Transverse colon (tissue), 4 donors: ENCODE measurements around the gene TREM2. TPM values are rescaled to one million over a fixed set of nuclear protein-coding genes. Genes with fewer than 3 reads are reported as not detected.

Source experiments
- DNase-seq: peaks from one replicate; pipeline ENCODE4 v3.0.0-alpha.2; 2019
- H3K27ac ChIP-seq, 4 donors: fragments of 200-600 bp; sonication (generic); 2 replicates each; pipeline ENCODE4 v1.5.1; 2016 to 2018; ENCODE audit warnings: inconsistent platforms in 4 of 4
- H3K27me3 ChIP-seq: fragments of 200-600 bp; sonication (generic); 2 replicates; pipeline ENCODE4 v1.5.1; 2017; ENCODE audit warnings: inconsistent platforms
- H3K36me3 ChIP-seq, 4 donors: fragments of 200-600 bp; sonication (generic); 2 replicates each; pipeline ENCODE4 v1.5.1; 2017 to 2019; ENCODE audit warnings: inconsistent platforms in 4 of 4
- H3K4me1 ChIP-seq, 4 donors: fragments of 200-600 bp; sonication (generic); 2 replicates each; pipeline ENCODE4 v1.5.1; 2017 to 2020; ENCODE audit warnings: inconsistent platforms in 4 of 4
- H3K4me3 ChIP-seq, 4 donors: fragments of 200-600 bp; sonication (generic); 1 replicate in 1 of 4; 2 replicates in 3 of 4; pipeline versions ENCODE4 v1.5.1 to v1.6.1; 2017 to 2019; ENCODE audit warnings: inconsistent platforms in 4 of 4
- H3K9me3 ChIP-seq, 2 donors: fragments of 200-600 bp; sonication (generic); 2 replicates each; pipeline ENCODE4 v1.5.1; 2017 to 2019; ENCODE audit warnings: inconsistent platforms in 2 of 2
- CTCF ChIP-seq, 5 experiments: fragments of 200-600 bp in 3 of 5; fragments of 450-650 bp in 2 of 5; sonication (generic) in 3 of 5; IDR thresholded peaks; 1 replicate in 2 of 5; 2 replicates in 3 of 5; pipeline ENCODE4 v1.5.1; 2016 to 2017; ENCODE audit warnings: antibody characterized with exemption in 5 of 5, inconsistent platforms in 3 of 5, mild to moderate bottlenecking in 2 of 5, moderate library complexity in 1 of 5
- EP300 ChIP-seq: sonication (generic); formaldehyde crosslinking; IDR thresholded peaks from one replicate; pipeline ENCODE4 v1.6.1; 2017; ENCODE audit warnings: antibody characterized with exemption, low read depth
- POLR2A ChIP-seq: fragments of 450-650 bp; IDR thresholded peaks from one replicate; pipeline ENCODE4 v1.6.1; 2016; ENCODE audit warnings: antibody characterized with exemption, mild to moderate bottlenecking, moderate library complexity
- POLR2AphosphoS5 ChIP-seq, 3 donors: sonication (generic); formaldehyde crosslinking; IDR thresholded peaks; one replicate each; pipeline ENCODE4 v1.6.1; 2016; ENCODE audit warnings: antibody characterized with exemption in 3 of 3
- WGBS, 2 donors: methylation state at CpG; one replicate each; pipeline ENCODE4 v1.1.5; 2018; ENCODE audit warnings: low coverage in 1 of 2; 5-methylcytosine and 5-hydroxymethylcytosine counted together
- in situ Hi-C, 4 donors: fragments of 200-750 bp; cut with MboI; loops; one replicate each; pipeline versions ENCODE4 v1.15.0 to v1.15.1; 2017; ENCODE audit warnings: low sequenced_read_pairs in 3 of 4, low pct_ligation_motif_present in 1 of 4, low pct_unique_long_range_greater_than_20kb in 1 of 4
- intact Hi-C: fragments of 100-400 bp; cut with DNase I; formaldehyde crosslinking; loops from one replicate; pipeline ENCODE4 v1.15.1; 2023; ENCODE audit warnings: low total_unique reads
- total RNA-seq, 4 donors: library from RNA; depleted of rRNA; stranded (reverse); fragments of >200 nt; gene quantifications; one replicate each; pipeline ENCODE4 v1.1.0, GENCODE V29; 2016

Gene TREM2
- total RNA-seq, 4 donors from 2014 or later, result 1.5 TPM; not detected in 3

- Histone ChIP-seq H3K27ac (no peak overlapping the region), H3K27me3 (no peaks in the 10 kb centered on the region), H3K36me3 (no peaks in the 10 kb centered on the region), H3K4me1 (no peaks in the 10 kb centered on the region), H3K9me3 (no peaks in the 10 kb centered on the region), H3K4me3 (no peak overlapping the region)
- 79% methylated on average over 10 of the region's 10 CpGs; no CpG with 5 or more reads in 1 of the 2 donors for WGBS, 2 donors
- DNase-seq, result no peak
- in situ Hi-C loops, result no loop called here
- intact Hi-C loops, result no loop called here
- TF ChIP-seq EP300 (no peak), POLR2A (no peak), CTCF (IDR thresholded peaks at IDR 0.05) (no peak)
Observed at GRCh38 chr6:41186031-41186562, 23.2 kb upstream of the TREM2 start.

- TF ChIP-seq CTCF (IDR thresholded peaks at IDR 0.05) (no peak), EP300 (no peak), POLR2AphosphoS5 (IDR thresholded peaks at IDR 0.05) (no peak), POLR2A (no peak)
- Histone ChIP-seq H3K27me3 (no peaks in the 10 kb centered on the region), H3K4me1 (no peaks in the 10 kb centered on the region), H3K9me3 (no peaks in the 10 kb centered on the region), H3K36me3 (no peaks in the 10 kb centered on the region), H3K27ac (no peak overlapping the region), H3K4me3 (no peak overlapping the region)
- WGBS, 2 donors, result 81 to 82% methylated on average over 3 to 7 of the region's 7 CpGs
- in situ Hi-C loops (no loop called here), intact Hi-C loops (no loop called here)
- no peak for DNase-seq
Observed at GRCh38 chr6:41184761-41185160, 21.8 kb upstream of the TREM2 start.

GRCh38 chr6:41182069-41183034, 19.4 kb upstream of the TREM2 start:
- Histone ChIP-seq H3K27ac (no peak overlapping the region), H3K36me3 (no peaks in the 10 kb centered on the region), H3K4me1 (no peaks in the 10 kb centered on the region), H3K4me3 (no peak overlapping the region), H3K27me3 (no peaks in the 10 kb centered on the region), H3K9me3 (no peaks in the 10 kb centered on the region)
- TF ChIP-seq POLR2A, result no peak
- peak; percentile 27 to 49 (median 44) for TF ChIP-seq CTCF (IDR thresholded peaks at IDR 0.05)
- in situ Hi-C loops, result no loop called here
- DNase-seq, result peak; percentile 38
- intact Hi-C loops, result no loop called here
- WGBS, 2 donors, result 61% methylated on average over 4 of the region's 4 CpGs; no CpG with 5 or more reads in 1 of the 2 donors

- no peaks in the 10 kb centered on the region for H3K9me3 ChIP-seq
- intact Hi-C loops (no loop called here), in situ Hi-C loops (no loop called here)
- WGBS, 2 donors, result 43% methylated on average over 1 of the region's 1 CpG; no CpG with 5 or more reads in 1 of the 2 donors
- H3K4me1 ChIP-seq, result no peaks in the 10 kb centered on the region
- TF ChIP-seq POLR2A (no peak), EP300 (no peak), POLR2AphosphoS5 (IDR thresholded peaks at IDR 0.05) (no peak), CTCF (IDR thresholded peaks at IDR 0.05) (no peak)
- no peak for DNase-seq
- no peak overlapping the region for H3K4me3 ChIP-seq
- no peaks in the 10 kb centered on the region for H3K36me3 ChIP-seq
- H3K27me3 ChIP-seq, result no peaks in the 10 kb centered on the region
- H3K27ac ChIP-seq, result no peak overlapping the region
Observed at GRCh38 chr6:41181566-41181965, 18.6 kb upstream of the TREM2 start.
